ENCODE measurements around the gene CYLC2.

- TF ChIP-seq, protein P1, sequence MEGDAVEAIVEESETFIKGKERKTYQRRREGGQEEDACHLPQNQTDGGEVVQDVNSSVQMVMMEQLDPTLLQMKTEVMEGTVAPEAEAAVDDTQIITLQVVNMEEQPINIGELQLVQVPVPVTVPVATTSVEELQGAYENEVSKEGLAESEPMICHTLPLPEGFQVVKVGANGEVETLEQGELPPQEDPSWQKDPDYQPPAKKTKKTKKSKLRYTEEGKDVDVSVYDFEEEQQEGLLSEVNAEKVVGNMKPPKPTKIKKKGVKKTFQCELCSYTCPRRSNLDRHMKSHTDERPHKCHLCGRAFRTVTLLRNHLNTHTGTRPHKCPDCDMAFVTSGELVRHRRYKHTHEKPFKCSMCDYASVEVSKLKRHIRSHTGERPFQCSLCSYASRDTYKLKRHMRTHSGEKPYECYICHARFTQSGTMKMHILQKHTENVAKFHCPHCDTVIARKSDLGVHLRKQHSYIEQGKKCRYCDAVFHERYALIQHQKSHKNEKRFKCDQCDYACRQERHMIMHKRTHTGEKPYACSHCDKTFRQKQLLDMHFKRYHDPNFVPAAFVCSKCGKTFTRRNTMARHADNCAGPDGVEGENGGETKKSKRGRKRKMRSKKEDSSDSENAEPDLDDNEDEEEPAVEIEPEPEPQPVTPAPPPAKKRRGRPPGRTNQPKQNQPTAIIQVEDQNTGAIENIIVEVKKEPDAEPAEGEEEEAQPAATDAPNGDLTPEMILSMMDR (conservative IDR thresholded peaks at IDR 0.05 in 1 of 2, IDR thresholded peaks at IDR 0.05 in 1 of 2; ENCODE audit: extremely low read depth in 1 of 2, insufficient read depth in 1 of 2, low read depth in 1 of 2, low read length in 2 of 2), result no peak
- TF ChIP-seq EZH2 (IDR thresholded peaks at IDR 0.05; ENCODE audit: borderline replicate concordance, low read length), result no peak
Measured at GRCh38 chr9:102995033-102995432, at the start of gene CYLC2.
